Endothelial cell of umbilical vein (primary cell): ENCODE data around the gene CAPRIN2. TPM values are rescaled to one million over a fixed set of nuclear protein-coding genes. Genes with fewer than 3 reads are reported as not detected.
A peak's percentile ranks its signal among the peaks of the same experiment; 100 is the strongest.

Experiments used
- BruUV-seq: library from RNA; stranded (reverse); fragments of 400-500 nt; replicated peaks from 2 replicates; lab custom pipeline; 2021; lab: Mats Ljungman, UMichigan
- CTCF ChIA-PET: fragments of 300-600, 350-600 bp; sonication (Branson Sonifier 250); formaldehyde crosslinking; loops from one replicate; lab custom pipeline; 2021; ENCODE audit warnings: antibody characterized with exemption, inconsistent platforms; lab: Charles Lee
- POLR2A ChIA-PET: fragments of 300-600, 350-600 bp; sonication (Branson Sonifier 250); formaldehyde crosslinking; loops from one replicate; lab custom pipeline; 2021; ENCODE audit warnings: antibody characterized with exemption, inconsistent platforms; lab: Charles Lee
- DNase-seq: peaks from one replicate; pipeline ENCODE4 v3.0.0-alpha.2; 2011; ENCODE audit warnings: low read depth, low spot score
- FAIRE-seq: peaks from 2 replicates; lab custom pipeline; 2011; peaks lifted over from hg19 to GRCh38; lab: Jason Lieb, UNC
- H2AFZ ChIP-seq: 2 replicates; pipeline ENCODE4 v1.6.0; 2012; ENCODE audit warnings: low read depth, low read length, control low read depth, inconsistent platforms
- H3K27ac ChIP-seq: 2 replicates; pipeline ENCODE4 v1.5.1; 2011; ENCODE audit warnings: low read depth, mild to moderate bottlenecking, control low read depth, low read length, moderate library complexity; ENCODE audit not compliant: insufficient read depth
- H3K27me3 ChIP-seq, 2 experiments: 2 replicates each; pipeline versions ENCODE4 v1.6.0 to v1.6.1; 2011; ENCODE audit warnings: low read length in 2 of 2, mixed read lengths in 1 of 2; ENCODE audit not compliant: control insufficient read depth in 2 of 2, insufficient read depth in 2 of 2
- H3K36me3 ChIP-seq, 2 experiments: 2 replicates in 1 of 2; 3 replicates in 1 of 2; pipeline ENCODE4 v1.5.1; 2011; ENCODE audit warnings: low read length in 2 of 2, mild to moderate bottlenecking in 1 of 2, moderate library complexity in 1 of 2; ENCODE audit not compliant: control insufficient read depth in 2 of 2, insufficient read depth in 2 of 2; ENCODE audit errors: extremely low read depth in 1 of 2
- H3K4me1 ChIP-seq: 3 replicates; pipeline ENCODE4 v1.5.1; 2011; ENCODE audit warnings: mild to moderate bottlenecking, low read length; ENCODE audit not compliant: control insufficient read depth, insufficient read depth; ENCODE audit errors: extremely low read depth
- H3K4me2 ChIP-seq: 2 replicates; pipeline ENCODE4 v1.6.1; 2011; ENCODE audit warnings: low read length, control low read depth, mixed read lengths; ENCODE audit not compliant: insufficient read depth
- H3K4me3 ChIP-seq, 3 experiments: fragments of 200-600 bp in 1 of 3; sonication (generic), shearing (Covaris generic) in 1 of 3; replicated peaks in 1 of 3; 2 replicates each; pipeline ENCODE4 v1.5.1; 2011 to 2016; ENCODE audit warnings: control low read depth in 3 of 3, low read length in 3 of 3, mild to moderate bottlenecking in 2 of 3, inconsistent platforms in 1 of 3, low read depth in 1 of 3, moderate library complexity in 1 of 3; ENCODE audit not compliant: insufficient read depth in 1 of 3
- H3K79me2 ChIP-seq: 2 replicates; pipeline ENCODE4 v1.6.0; 2012; ENCODE audit warnings: low read length, inconsistent platforms; ENCODE audit not compliant: control insufficient read depth, insufficient read depth
- H3K9ac ChIP-seq: replicated peaks from 2 replicates; pipeline ENCODE3; 2011; ENCODE audit warnings: low read length, control low read depth; ENCODE audit not compliant: insufficient read depth; ENCODE audit errors: extremely low read depth
- H3K9me1 ChIP-seq: replicated peaks from 3 replicates; pipeline ENCODE4 v1.6.0; 2011; ENCODE audit warnings: mild to moderate bottlenecking, low read length; ENCODE audit not compliant: control insufficient read depth, insufficient read depth; ENCODE audit errors: extremely low read depth
- H3K9me3 ChIP-seq: replicated peaks from 2 replicates; pipeline ENCODE4 v1.5.1; 2012; ENCODE audit warnings: low read length, inconsistent platforms; ENCODE audit not compliant: control insufficient read depth, insufficient read depth
- H4K20me1 ChIP-seq: replicated peaks from 2 replicates; pipeline ENCODE3; 2011; ENCODE audit warnings: mild to moderate bottlenecking, low read length; ENCODE audit not compliant: control insufficient read depth, insufficient read depth; ENCODE audit errors: extremely low read depth
- CTCF ChIP-seq, 2 donors: IDR thresholded peaks; 1 replicate in 1 of 2; 2 replicates in 1 of 2; pipeline ENCODE4 v1.5.1; 2011; ENCODE audit warnings: low read length in 2 of 2, mild to moderate bottlenecking in 2 of 2, moderate library complexity in 2 of 2, control low read depth in 1 of 2, inconsistent platforms in 1 of 2, low read depth in 1 of 2; ENCODE audit not compliant: insufficient read depth in 1 of 2; ENCODE audit errors: extremely low read depth in 1 of 2
- EZH2 ChIP-seq: IDR thresholded peaks from 2 replicates; pipeline ENCODE4 v1.6.1; 2012; ENCODE audit warnings: borderline replicate concordance, low read depth, mild to moderate bottlenecking, moderate library complexity, low read length, inconsistent platforms; ENCODE audit not compliant: severe bottlenecking
- FOS ChIP-seq: IDR thresholded peaks from 2 replicates; pipeline ENCODE4 v1.6.1; 2011; ENCODE audit warnings: mild to moderate bottlenecking, low read length, moderate library complexity, borderline replicate concordance; ENCODE audit not compliant: insufficient read depth
- GATA2 ChIP-seq: IDR thresholded peaks from 2 replicates; pipeline ENCODE4 v1.7.0; 2011; ENCODE audit warnings: low read depth, mild to moderate bottlenecking, moderate library complexity, mixed read lengths, low read length; ENCODE audit not compliant: insufficient read length, insufficient read depth
- JUN ChIP-seq: IDR thresholded peaks from 2 replicates; pipeline ENCODE4 v1.6.1; 2011; ENCODE audit warnings: borderline replicate concordance, low read depth; ENCODE audit not compliant: insufficient read length, insufficient read depth
- MAX ChIP-seq: IDR thresholded peaks from 2 replicates; pipeline ENCODE4 v1.6.1; 2011; ENCODE audit not compliant: insufficient read depth, insufficient read length
- MYC ChIP-seq: IDR thresholded peaks from one replicate; pipeline ENCODE4 v1.6.1; 2011; ENCODE audit warnings: mild to moderate bottlenecking, low read depth, low read length
- POLR2A ChIP-seq: IDR thresholded peaks from 2 replicates; pipeline ENCODE4 v1.6.1; 2012; ENCODE audit warnings: low read depth, mild to moderate bottlenecking, control low read depth, low read length
- POLR2AphosphoS5 ChIP-seq: IDR thresholded peaks from 2 replicates; pipeline ENCODE4 v1.6.1; 2012; ENCODE audit warnings: low read depth, mild to moderate bottlenecking, control low read depth, low read length, moderate library complexity; ENCODE audit not compliant: insufficient read depth
- dilution Hi-C: fragments of 300-500 bp; cut with MboI; formaldehyde crosslinking; loops from one replicate; pipeline ENCODE4 v1.15.0; 2019; ENCODE audit warnings: low sequenced_read_pairs; ENCODE audit not compliant: extremely low pct_ligation_motif_present
- intact Hi-C: fragments of 100-400 bp; cut with micrococcal nuclease; formaldehyde crosslinking; loops from one replicate; pipeline ENCODE4 v1.10.0; 2022
- polyA plus RNA-seq, 4 experiments: library from polyadenylated mRNA; depleted of rRNA in 3 of 4; stranded (reverse) in 3 of 4; unstranded in 1 of 4; fragments of >200 nt; gene quantifications; 2 replicates each; pipeline versions ENCODE4 v1.2.1 to v1.2.3, GENCODE V29; 2011 to 2012; ENCODE audit warnings: missing spikeins in 1 of 4
- total RNA-seq: library from RNA; stranded (reverse); gene quantifications from 2 replicates; pipeline ENCODE4 v1.2.3, GENCODE V29; 2021

CAPRIN2 gene
- total and polyA plus RNA-seq, 2 donors (not counting 3 experiments of a cell fraction or from before 2014, with no cell fraction given) = 13.5 to 25.0 TPM

DNA sequence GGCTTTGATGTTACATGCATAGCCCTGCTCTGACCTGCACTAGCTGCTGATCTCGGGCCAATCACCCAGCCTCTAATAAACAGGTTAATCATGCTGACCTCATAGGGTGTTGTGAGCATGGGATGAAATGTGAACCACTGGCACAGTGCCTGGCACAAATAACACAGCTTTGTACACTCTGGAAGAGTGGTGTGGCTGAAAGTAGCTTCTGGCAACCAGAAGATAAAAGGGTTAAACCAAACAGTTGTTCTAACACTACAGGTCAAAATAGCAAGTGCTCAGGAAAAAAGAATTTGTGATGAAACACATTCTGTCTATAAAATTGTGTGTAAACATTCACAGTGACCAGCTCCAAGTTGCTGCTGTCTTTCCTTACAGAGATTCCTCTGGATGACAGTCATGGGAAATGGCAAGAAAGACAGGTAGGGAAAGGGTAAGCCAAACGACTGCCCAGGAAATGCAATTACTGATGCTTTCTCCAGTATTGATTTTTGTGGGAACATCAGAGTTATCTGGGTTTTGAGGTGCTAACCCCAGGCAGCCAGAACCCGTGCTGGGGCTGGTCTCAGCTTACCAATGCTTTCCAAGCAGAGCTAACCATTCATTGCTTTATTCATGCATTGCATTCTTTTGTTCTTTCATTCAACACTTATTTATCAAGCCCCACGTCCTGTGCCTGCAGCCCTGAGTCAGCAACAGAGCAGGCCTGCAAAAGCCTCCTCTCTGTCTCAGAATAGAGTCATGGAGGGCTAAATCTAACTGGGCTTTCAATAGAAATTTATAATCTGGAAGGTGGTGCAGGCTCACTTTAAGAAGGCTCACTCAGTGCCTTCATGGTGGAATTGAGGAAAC, 38.1 kb upstream of the CAPRIN2 start:
- Histone ChIP-seq H3K9ac (no peak overlapping the region), H4K20me1 (no peaks in the 10 kb centered on the region), H2AFZ (peak overlapping the region; percentile 30), H3K4me2 (no peak overlapping the region), H3K9me3 (no peaks in the 10 kb centered on the region), H3K36me3 (no peaks in the 10 kb centered on the region), H3K27me3 (no peaks in the 10 kb centered on the region), H3K9me1 (no peaks in the 10 kb centered on the region), H3K4me1 (peaks cover 39% of the 10 kb centered on the region), H3K79me2 (peaks cover 2% of the 10 kb centered on the region), H3K4me3 (no peak overlapping the region), H3K27ac (peak overlapping the region; percentile 19)
- POLR2A ChIA-PET = interaction anchor here (1.2 kb wide), 1 partner anchor 39 kb away, joined by 4 read pairs; no protein-coding TSS in a partner anchor
- dilution Hi-C loops (no loop called here), intact Hi-C loops (loop anchor here (10.0 kb wide), 1 partner anchor 338 kb away; no protein-coding TSS in a partner anchor)
- no TSS peak for BruUV-seq
- DNase-seq = peak; percentile 31
- CTCF ChIA-PET = interaction anchor here (1.2 to 2.1 kb wide), 3 partner anchors 24 to 40 kb away, joined by 3 to 10 read pairs (median 4); partner anchors contain the start of gene CAPRIN2
- TF ChIP-seq POLR2AphosphoS5 = no peak
- TF ChIP-seq GATA2 = no peak
- no peak for TF ChIP-seq POLR2A
- TF ChIP-seq EZH2 = no peak
- TF ChIP-seq MYC = no peak
- no peak for TF ChIP-seq FOS
- no peak for TF ChIP-seq JUN
- no peak for TF ChIP-seq CTCF (IDR thresholded peaks at IDR 0.05; ENCODE audit: extremely low read depth in 1 of 2, insufficient read depth in 1 of 2, low read depth in 1 of 2, low read length in 2 of 2)
- no peak for TF ChIP-seq MAX
- peak; percentile 73 for FAIRE-seq
